CD4-positive, alpha-beta T cell (primary cell): ENCODE measurements around the gene MAN2B2. TPM values are rescaled to one million over a fixed set of nuclear protein-coding genes. Genes with fewer than 3 reads are reported as not detected.

Experiments
- ATAC-seq: fragments of 200-7000 bp; cut with Tn5 transposase; one replicate; pipeline ENCODE4 v1.10.0; 2022; ENCODE audit warnings: mild to moderate bottlenecking; ENCODE audit not compliant: poor library complexity
- CTCF ChIA-PET: fragments of 350-600 bp; sonication (Branson Sonifier 250); formaldehyde crosslinking; loops from one replicate; lab custom pipeline; 2021; ENCODE audit warnings: antibody characterized with exemption, inconsistent platforms; lab: Charles Lee
- POLR2A ChIA-PET: fragments of 350-600 bp; sonication (Branson Sonifier 250); formaldehyde crosslinking; loops from one replicate; lab custom pipeline; 2021; ENCODE audit warnings: antibody characterized with exemption, inconsistent platforms; lab: Charles Lee
- DNase-seq, 14 experiments: peaks; one replicate each; pipeline ENCODE4 v3.0.0-alpha.2; 2013 to 2020; ENCODE audit warnings: mixed read lengths in 2 of 14
- H3K27ac ChIP-seq, 2 donors: one replicate each; pipeline versions ENCODE4 v1.5.1 to v1.7.0; 2013; ENCODE audit warnings: low read length in 2 of 2, low read depth in 1 of 2, mild to moderate bottlenecking in 1 of 2
- H3K27me3 ChIP-seq, 2 experiments: 1 replicate in 1 of 2; 2 replicates in 1 of 2; pipeline versions ENCODE4 v1.6.1 to v1.7.0; 2013; ENCODE audit warnings: low read length in 2 of 2, control low read depth in 1 of 2, mild to moderate bottlenecking in 1 of 2, moderate library complexity in 1 of 2; ENCODE audit not compliant: insufficient read depth in 2 of 2, control insufficient read depth in 1 of 2
- H3K36me3 ChIP-seq: one replicate; pipeline ENCODE4 v1.6.1; 2013; ENCODE audit warnings: low read length, control low read depth; ENCODE audit not compliant: insufficient read depth
- H3K4me1 ChIP-seq: one replicate; pipeline ENCODE4 v1.6.1; 2013; ENCODE audit warnings: low read length, control low read depth; ENCODE audit not compliant: insufficient read depth
- H3K4me3 ChIP-seq: one replicate; pipeline ENCODE4 v1.5.1; 2013; ENCODE audit warnings: mild to moderate bottlenecking, low read length, moderate library complexity
- H3K9me3 ChIP-seq, 2 experiments: 1 replicate in 1 of 2; 2 replicates in 1 of 2; pipeline versions ENCODE4 v1.6.1 to v1.7.0; 2013; ENCODE audit warnings: low read length in 2 of 2, mild to moderate bottlenecking in 2 of 2, control low read depth in 1 of 2, moderate library complexity in 1 of 2; ENCODE audit not compliant: control insufficient read depth in 1 of 2, insufficient read depth in 1 of 2
- H3K27ac Mint-ChIP-seq: one replicate; pipeline ENCODE4 v1.8.0; 2020; ENCODE audit warnings: mixed read lengths
- H3K27me3 Mint-ChIP-seq: one replicate; pipeline ENCODE4 v1.8.0; 2021; ENCODE audit warnings: mixed read lengths
- H3K36me3 Mint-ChIP-seq: one replicate; pipeline ENCODE4 v1.8.0; 2021; ENCODE audit warnings: low read depth, mixed read lengths
- H3K4me1 Mint-ChIP-seq: one replicate; pipeline ENCODE4 v1.8.0; 2021; ENCODE audit warnings: low read depth, mixed read lengths
- H3K4me3 Mint-ChIP-seq: one replicate; pipeline ENCODE4 v1.8.0; 2020; ENCODE audit warnings: mild to moderate bottlenecking, mixed read lengths
- H3K9me3 Mint-ChIP-seq: one replicate; pipeline ENCODE4 v1.8.0; 2020; ENCODE audit warnings: mixed read lengths
- intact Hi-C, 2 experiments: fragments of 100-400 bp; cut with DNase I in 1 of 2; cut with micrococcal nuclease in 1 of 2; formaldehyde crosslinking; loops; one replicate each; pipeline versions ENCODE4 v1.15.1 to v1.9.0; 2023 to 2025; cut with DNase I, micrococcal nuclease
- total RNA-seq, 174 experiments: library from RNA in 2 of 174; stranded (reverse) in 2 of 174; gene quantifications; one replicate each; pipeline ENCODE4 v1.2.3 and lab custom pipeline; 2021 to 2026
- TF ChIP-seq, protein P1 (sequence below): fragments of 200-600 bp; IDR thresholded peaks from one replicate; pipeline ENCODE4 v1.8.0; 2022; ENCODE audit warnings: antibody characterized with exemption, mild to moderate bottlenecking

Gene MAN2B2
- total RNA-seq, 2 experiments from 2014 or later = 25.9 to 28.5 TPM

DNA sequence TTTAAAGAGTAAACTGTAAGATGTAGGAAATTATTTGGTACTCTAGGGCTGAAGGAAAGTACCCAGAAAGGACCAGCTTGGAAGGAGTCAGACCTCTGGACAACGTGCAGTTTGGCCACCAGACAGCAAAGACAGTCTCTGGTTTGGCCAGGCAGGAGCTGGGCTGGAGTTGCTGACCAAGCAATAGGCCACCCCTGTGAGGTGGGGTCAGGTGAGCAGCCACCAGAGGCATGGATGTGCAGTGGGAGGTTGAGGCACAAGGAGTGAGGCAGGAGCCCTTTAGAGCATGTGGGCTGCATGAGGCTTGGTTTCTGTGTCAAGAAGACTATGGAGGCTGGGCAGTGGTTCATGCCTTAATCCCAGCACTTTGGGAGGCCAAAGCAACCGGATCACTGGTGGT lies 47.8 kb downstream of the MAN2B2 start:
- ChIA-PET CTCF (no interaction called here), POLR2A (no interaction called here)
- Mint-ChIP-seq H3K27ac (no peak overlapping the region), H3K9me3 (no peaks in the 10 kb centered on the region), H3K4me1 (no peaks in the 10 kb centered on the region), H3K4me3 (no peak overlapping the region), H3K36me3 (peaks cover 33% of the 10 kb centered on the region), H3K27me3 (no peaks in the 10 kb centered on the region)
- H3K9me3 ChIP-seq = peaks cover 0 to 3% of the 10 kb centered on the region in 2 experiments
- H3K4me3 ChIP-seq = no peak overlapping the region
- no peak for DNase-seq
- no peak for ATAC-seq
- no peaks in the 10 kb centered on the region for H3K27me3 ChIP-seq
- H3K4me1 ChIP-seq = no peaks in the 10 kb centered on the region
- no peak overlapping the region for H3K27ac ChIP-seq
- TF ChIP-seq, protein P1, sequence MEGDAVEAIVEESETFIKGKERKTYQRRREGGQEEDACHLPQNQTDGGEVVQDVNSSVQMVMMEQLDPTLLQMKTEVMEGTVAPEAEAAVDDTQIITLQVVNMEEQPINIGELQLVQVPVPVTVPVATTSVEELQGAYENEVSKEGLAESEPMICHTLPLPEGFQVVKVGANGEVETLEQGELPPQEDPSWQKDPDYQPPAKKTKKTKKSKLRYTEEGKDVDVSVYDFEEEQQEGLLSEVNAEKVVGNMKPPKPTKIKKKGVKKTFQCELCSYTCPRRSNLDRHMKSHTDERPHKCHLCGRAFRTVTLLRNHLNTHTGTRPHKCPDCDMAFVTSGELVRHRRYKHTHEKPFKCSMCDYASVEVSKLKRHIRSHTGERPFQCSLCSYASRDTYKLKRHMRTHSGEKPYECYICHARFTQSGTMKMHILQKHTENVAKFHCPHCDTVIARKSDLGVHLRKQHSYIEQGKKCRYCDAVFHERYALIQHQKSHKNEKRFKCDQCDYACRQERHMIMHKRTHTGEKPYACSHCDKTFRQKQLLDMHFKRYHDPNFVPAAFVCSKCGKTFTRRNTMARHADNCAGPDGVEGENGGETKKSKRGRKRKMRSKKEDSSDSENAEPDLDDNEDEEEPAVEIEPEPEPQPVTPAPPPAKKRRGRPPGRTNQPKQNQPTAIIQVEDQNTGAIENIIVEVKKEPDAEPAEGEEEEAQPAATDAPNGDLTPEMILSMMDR = no peak
- peaks cover 21% of the 10 kb centered on the region for H3K36me3 ChIP-seq
- intact Hi-C loops = no loop called here

DNA sequence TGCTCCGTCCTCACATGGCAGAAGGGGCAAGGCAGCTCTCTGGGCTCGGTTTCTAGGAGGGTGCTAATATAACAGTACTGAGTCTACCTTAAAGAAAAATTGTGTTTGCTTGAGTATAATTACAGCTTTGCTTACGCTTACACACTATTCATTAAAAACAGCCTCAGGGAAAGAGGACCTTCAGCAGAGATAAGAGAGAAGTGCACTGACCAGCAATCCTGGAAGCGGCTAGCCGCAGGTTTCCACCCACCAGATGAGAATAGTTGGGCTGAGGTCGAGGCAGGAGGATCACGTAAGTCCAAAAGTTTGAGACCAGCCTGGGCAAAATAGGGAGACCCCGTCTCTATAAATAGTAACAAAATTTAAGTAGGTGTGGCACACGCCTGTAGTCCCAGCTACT lies 50.3 kb downstream of the MAN2B2 start:
- CTCF ChIA-PET = no interaction called here
- Histone ChIP-seq H3K4me1 (no peaks in the 10 kb centered on the region), H3K36me3 (peaks cover 2% of the 10 kb centered on the region), H3K27me3 (no peaks in the 10 kb centered on the region), H3K4me3 (no peak overlapping the region), H3K27ac (no peak overlapping the region), H3K9me3 (peaks cover 0 to 3% of the 10 kb centered on the region in 2 experiments)
- POLR2A ChIA-PET = no interaction called here
- Mint-ChIP-seq H3K9me3 (no peaks in the 10 kb centered on the region), H3K27me3 (no peaks in the 10 kb centered on the region), H3K27ac (no peak overlapping the region), H3K36me3 (peaks cover 19% of the 10 kb centered on the region), H3K4me3 (no peak overlapping the region), H3K4me1 (no peaks in the 10 kb centered on the region)
- DNase-seq (no peak), ATAC-seq (no peak)
- intact Hi-C loops = no loop called here
- TF ChIP-seq, protein P1 = no peak

DNA sequence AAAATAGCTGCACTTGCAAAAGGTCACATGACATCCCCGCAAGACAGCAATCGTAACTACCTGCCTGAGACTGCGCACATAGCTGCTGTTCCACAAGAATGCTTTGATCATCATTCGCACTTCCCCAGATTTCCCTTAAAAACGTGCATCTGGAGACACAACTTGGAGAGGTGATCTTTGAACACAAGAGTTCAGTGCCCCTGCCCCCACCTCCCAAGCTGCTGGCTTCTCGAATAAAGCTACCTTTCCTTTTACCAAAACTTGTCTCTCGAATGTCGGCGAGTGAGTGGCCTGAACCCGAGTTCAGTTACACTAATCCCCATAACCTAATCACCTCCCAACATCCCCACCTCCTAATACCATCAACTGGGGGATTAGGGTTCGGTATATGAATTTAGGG lies 51.1 kb downstream of the MAN2B2 start:
- H3K9me3 Mint-ChIP-seq = no peaks in the 10 kb centered on the region
- H3K27me3 Mint-ChIP-seq = no peaks in the 10 kb centered on the region
- Histone ChIP-seq H3K9me3 (peaks cover 0 to 3% of the 10 kb centered on the region in 2 experiments), H3K27ac (no peak overlapping the region), H3K4me1 (no peaks in the 10 kb centered on the region), H3K4me3 (no peak overlapping the region), H3K36me3 (no peaks in the 10 kb centered on the region), H3K27me3 (no peaks in the 10 kb centered on the region)
- no peak overlapping the region for H3K4me3 Mint-ChIP-seq
- intact Hi-C loops = no loop called here
- TF ChIP-seq, protein P1 = no peak
- POLR2A ChIA-PET = no interaction called here
- H3K27ac Mint-ChIP-seq = no peak overlapping the region
- no peaks in the 10 kb centered on the region for H3K4me1 Mint-ChIP-seq
- no peak for DNase-seq
- H3K36me3 Mint-ChIP-seq = peaks cover 11% of the 10 kb centered on the region
- ATAC-seq = no peak
- CTCF ChIA-PET = interaction anchor here (0.6 kb wide), 1 partner anchor 13 kb away, joined by 4 read pairs; no protein-coding TSS in a partner anchor
